Measurements from ENCODE around the gene IL10.

IL10 gene

DNA sequence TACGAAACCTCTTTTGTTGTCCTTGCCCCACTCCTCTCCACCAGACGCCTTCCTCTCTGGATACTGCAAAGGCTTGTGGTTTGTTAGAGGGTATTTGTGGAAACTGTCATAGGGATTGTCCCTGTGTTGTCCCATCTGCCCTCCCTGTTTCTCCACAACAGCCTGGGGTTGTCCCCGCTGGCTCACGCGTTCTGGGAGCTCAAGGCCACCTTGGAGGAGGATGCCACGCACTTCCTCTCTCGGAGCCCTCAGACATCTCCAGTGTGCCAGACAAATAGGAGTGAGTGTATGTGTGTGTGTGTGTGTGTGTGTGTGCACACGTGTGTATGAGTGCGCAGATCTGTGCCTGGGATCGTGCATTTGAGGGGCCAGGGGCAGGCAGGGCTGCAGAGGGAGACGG is 39.3 kb downstream of the IL10 start:
- no peak for DNase-seq

GRCh38 chr1:206732508-206732907 is 39.8 kb downstream of the IL10 start:
- DNase-seq, result no peak

- DNase-seq, result no peak
These were observed 42.8 kb downstream of the IL10 start for GRCh38 chr1:206729507-206729906.

GRCh38 chr1:206729050-206729449 is 43.2 kb downstream of the IL10 start:
- DNase-seq, result no peak

- DNase-seq, result no peak
These were observed 43.7 kb downstream of the IL10 start for GRCh38 chr1:206728697-206728987.

- no peak for DNase-seq
These were observed 44.2 kb downstream of the IL10 start for GRCh38 chr1:206727981-206728696.

DNA sequence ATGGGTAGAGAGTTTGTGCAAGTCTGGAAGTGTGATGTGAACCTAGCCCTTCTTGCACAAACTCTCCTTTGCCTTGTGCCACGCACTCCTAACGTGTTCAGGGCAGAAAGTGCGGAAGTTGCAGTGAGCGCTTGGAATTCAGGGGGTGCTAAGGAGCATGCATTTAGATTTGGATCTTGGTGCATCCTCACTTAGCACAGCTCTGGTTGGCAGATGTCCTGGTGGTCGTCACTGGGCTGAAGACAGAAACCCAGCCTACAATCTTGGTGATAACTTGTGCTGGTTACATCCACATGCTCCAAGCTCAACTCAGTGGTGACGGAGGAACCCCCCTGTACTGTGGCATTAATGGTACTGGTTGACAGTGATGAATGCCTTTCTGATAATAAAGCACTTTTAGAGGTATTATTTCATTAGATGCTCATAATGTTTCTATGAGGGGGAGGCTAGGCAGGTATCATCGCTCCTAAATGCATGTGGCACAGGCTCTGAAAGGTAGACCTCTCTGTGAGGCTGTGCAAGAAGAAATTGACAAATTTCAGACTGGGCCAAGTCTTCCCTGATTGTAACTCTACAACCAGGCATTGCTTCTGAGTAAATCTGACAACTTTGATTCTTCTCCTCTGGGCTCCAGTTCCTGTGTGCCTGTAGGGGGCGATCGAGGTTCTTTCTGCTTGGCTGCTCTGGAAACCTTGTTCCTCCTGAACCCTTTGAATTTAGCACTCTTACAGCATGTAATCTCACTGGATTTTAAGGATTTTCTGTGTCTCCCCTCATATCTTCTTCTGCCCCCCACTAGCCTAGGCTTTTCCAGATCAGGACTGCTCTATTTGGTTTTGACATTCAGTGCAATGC is 47.0 kb downstream of the IL10 start:
- peak; percentile 55 for DNase-seq

DNA sequence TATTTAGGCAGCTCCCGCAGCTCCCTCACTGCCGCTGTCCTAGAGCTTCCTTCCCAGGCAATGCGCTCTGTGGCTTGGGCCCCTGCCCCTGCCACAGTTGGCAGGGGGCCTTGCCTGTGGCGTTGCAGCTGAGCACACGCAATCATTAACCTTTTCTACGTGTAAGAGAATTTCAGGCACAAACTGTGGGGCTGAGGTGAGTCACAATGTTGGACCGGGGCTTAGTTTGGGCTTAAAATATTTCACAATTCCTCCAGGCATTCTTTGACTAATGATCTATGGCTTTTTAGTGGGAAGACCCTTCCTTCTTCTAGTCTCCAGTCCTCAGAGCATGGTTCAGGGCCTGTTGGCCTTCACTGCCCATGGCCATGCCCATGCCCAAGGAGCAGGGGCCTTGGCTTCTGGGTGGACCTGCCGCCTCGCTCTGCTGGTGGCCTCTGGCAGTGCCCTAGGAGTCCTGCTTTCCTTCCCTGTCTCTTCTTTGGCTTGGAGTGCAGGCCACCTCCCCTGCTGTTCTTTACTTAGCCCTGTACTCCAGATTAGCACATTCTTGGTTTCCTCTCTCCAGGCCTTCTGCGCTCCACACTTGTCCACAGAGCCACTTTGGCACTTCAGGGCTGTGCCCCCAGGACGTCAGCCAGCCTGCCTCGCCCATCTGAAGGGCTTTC is 48.4 kb downstream of the IL10 start:
- peak; percentile 59 for DNase-seq

DNA sequence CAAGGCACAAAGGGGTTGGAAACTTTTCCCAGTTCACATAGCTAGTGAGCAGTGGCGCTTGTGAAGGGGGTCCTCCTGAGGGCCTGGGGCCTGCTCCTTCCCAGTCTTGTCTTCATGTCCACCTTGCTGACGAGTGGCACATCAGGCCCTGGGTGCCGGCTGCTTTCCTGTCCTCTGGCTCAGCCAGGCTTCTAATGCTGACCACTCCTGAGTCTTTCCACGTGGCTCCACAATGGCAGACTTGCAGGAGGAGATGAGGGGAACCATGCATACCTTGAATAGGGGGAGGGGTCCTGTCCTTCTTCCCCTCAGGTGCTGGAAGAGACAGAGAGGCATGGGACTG is 48.9 kb downstream of the IL10 start:
- DNase-seq, result no peak

GRCh38 chr1:206722751-206723461 is 49.4 kb downstream of the IL10 start:
- no peak for DNase-seq

DNA sequence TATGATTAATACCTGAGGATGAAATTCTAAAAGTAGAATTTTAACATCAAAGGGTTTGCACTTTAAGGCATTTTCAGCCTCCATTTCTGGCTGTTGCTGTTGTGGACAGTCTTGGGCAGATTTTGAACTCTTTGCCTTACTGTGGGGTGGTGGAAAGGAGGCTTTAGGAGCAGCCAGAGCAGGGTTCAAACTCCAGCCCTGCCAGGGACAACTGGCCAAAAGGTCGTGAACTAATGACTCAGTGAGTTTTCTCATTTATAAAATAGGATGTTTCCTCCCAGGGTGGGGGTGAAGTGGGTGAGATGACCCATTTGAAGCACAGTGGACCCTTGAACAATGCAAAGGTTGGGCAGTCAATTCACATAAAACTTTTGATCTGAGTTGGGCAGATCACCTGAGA is 50.8 kb downstream of the IL10 start:
- DNase-seq, result no peak

DNA sequence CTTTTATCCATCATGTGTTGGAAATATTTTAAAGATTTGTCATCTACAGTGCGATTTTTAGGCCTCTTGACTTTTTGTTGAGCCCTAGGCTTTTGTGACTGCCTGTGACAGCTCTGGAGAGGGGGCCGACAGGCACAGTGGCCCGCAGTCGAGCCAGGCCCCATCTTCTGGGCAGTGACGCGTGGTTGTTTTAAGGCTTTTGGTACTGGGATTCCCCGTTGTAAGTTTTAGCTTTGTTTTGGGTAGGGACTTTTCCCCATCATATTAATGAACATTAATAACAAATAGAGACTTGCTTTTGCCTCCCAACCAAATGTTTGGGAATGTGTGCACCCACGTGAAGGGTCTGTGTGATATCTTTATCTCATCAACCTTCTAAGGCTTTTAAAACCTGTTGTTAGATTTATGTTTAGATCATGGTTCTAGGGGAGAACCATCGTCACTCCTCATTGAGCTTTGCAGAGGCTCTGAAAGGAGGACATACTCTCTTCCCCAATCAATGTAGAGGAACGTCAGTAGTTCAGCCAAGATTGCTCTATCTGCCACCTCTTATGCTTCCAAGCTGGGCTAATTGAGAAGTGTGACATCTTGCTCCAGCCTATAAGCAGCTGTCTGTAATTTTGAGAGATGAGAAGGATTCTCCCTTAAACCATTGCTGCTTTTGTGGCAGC is 53.0 kb downstream of the IL10 start:
- DNase-seq, result no peak

DNA sequence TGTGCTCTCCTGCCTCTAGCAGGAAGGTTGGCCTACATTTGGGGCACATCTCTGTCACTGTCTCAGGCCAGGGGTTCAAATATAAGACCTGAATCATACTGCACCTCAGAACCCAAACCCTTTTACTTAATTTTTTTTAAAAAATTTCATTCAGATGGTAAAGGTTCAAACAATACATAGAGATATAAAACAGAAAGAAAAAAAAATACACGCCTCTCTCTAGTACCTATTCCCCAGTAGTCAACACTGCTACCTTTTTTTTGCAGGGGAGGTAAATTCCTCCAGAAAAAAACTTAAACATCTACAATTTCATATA is 54.7 kb downstream of the IL10 start:
- DNase-seq, result no peak
